GM19239 (cell line): ENCODE measurements around the gene LARP1.
"Not testable (repeated sequence)": the region's sequence is repeated elsewhere in the genome, so short reads cannot be mapped to it uniquely, and the experiment has no call there.

Source experiments
- DNase-seq: peaks from one replicate; pipeline ENCODE4 v3.0.0; 2011; ENCODE audit warnings: low spot score; ENCODE audit not compliant: insufficient read length
- FAIRE-seq: peaks from 2 replicates; lab custom pipeline; 2011; peaks lifted over from hg19 to GRCh38; lab: Jason Lieb, UNC

The LARP1 gene

GRCh38 chr5:154755361-154756008 is at the start of gene LARP1:
LARP1 (plus strand) TSS chr5:154755377; CDS start chr5:154755758, 381 bp downstream.
- DNase-seq (no peak), FAIRE-seq (no peak)

GRCh38 chr5:154706416-154706815 is 48.8 kb upstream of the LARP1 start:
- FAIRE-seq = no peak
- no peak for DNase-seq

GRCh38 chr5:154707641-154708040 is 47.5 kb upstream of the LARP1 start:
- FAIRE-seq (no peak), DNase-seq (no peak)

- FAIRE-seq (no peak), DNase-seq (no peak)
Measured at GRCh38 chr5:154708207-154708606, 47.0 kb upstream of the LARP1 start.

- no peak for DNase-seq
- FAIRE-seq = no peak
Measured at GRCh38 chr5:154708846-154709245, 46.3 kb upstream of the LARP1 start.

- DNase-seq = no peak
- no peak for FAIRE-seq
Measured at GRCh38 chr5:154709368-154710305, 45.5 kb upstream of the LARP1 start.

GRCh38 chr5:154712518-154713437 is 42.4 kb upstream of the LARP1 start:
- FAIRE-seq (no peak), DNase-seq (no peak)

GRCh38 chr5:154713615-154714125 is 41.5 kb upstream of the LARP1 start:
- FAIRE-seq = no peak

GRCh38 chr5:154714266-154714986 is 40.8 kb upstream of the LARP1 start:
- DNase-seq = peak; percentile 34
- FAIRE-seq = peak; percentile 23

More at GRCh38 chr5:154713615-154714125, 41.5 kb upstream of the LARP1 start:
- no peak for DNase-seq

- no peak for DNase-seq
- no peak for FAIRE-seq
Measured at GRCh38 chr5:154721481-154722058, 33.6 kb upstream of the LARP1 start.

- FAIRE-seq (no peak), DNase-seq (no peak)
Measured at GRCh38 chr5:154722097-154722496, 33.1 kb upstream of the LARP1 start.

GRCh38 chr5:154722936-154723335 is 32.2 kb upstream of the LARP1 start:
- FAIRE-seq (no peak), DNase-seq (no peak)

GRCh38 chr5:154723740-154724505 is 31.3 kb upstream of the LARP1 start:
- FAIRE-seq (peak; percentile 21), DNase-seq (no peak)

GRCh38 chr5:154727361-154727760 is 27.8 kb upstream of the LARP1 start:
- FAIRE-seq (no peak), DNase-seq (no peak)

GRCh38 chr5:154728939-154729588 is 26.1 kb upstream of the LARP1 start:
- no peak for DNase-seq
- FAIRE-seq = no peak

GRCh38 chr5:154729613-154730012 is 25.6 kb upstream of the LARP1 start:
- FAIRE-seq = no peak
- no peak for DNase-seq

- DNase-seq, FAIRE-seq: not testable (repeated sequence)
Measured at GRCh38 chr5:154730761-154731160, 24.4 kb upstream of the LARP1 start.

- DNase-seq = no peak
- no peak for FAIRE-seq
Measured at GRCh38 chr5:154732212-154732611, 23.0 kb upstream of the LARP1 start.
